Retinal pigment epithelial cell (primary cell): ENCODE results near the gene SYMPK.
A peak's percentile ranks its signal among the peaks of the same experiment; 100 is the strongest.

Experiments used
- DNase-seq: peaks from one replicate; pipeline ENCODE4 v3.0.0-alpha.2; 2010; ENCODE audit warnings: low read depth
- H3K4me3 ChIP-seq: 2 replicates; pipeline ENCODE4 v1.5.1; 2011; ENCODE audit warnings: mild to moderate bottlenecking, low read length, control low read depth, moderate library complexity
- TF ChIP-seq, protein P1 (sequence below): conservative IDR thresholded peaks from 2 replicates; pipeline ENCODE4 v1.5.1; 2011; ENCODE audit warnings: low read depth, low read length, control low read depth, inconsistent platforms

Gene SYMPK

DNA sequence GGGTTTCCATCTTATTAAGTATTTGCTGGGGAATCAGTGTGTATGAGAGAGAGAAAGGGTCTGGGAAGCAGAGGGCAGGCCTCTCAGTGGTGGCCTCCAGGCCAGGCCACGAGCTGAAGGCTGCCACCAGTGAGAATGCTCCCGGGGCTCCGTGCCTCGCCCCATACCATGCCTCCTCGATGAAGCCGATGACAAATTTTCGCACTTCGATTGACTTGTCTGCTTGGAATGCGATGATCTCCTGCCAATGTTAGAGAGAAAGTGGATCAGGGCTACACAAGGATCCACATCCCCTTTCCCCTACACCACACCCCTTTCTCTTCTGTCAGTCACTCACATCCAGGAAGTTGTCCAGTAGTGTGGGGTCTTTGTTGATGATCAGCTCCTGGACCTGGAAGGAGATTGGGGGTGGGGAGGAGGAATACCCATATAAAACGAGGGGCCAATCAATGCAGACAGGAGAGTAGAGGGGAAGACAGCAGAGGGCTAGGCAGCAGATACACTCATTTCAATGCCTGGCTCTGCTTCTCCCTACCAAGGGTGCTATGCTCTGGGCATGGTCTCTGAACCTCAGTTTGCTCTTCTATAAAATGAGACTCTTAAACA is 10.7 kb downstream of the SYMPK start:
- TF ChIP-seq, protein P1, sequence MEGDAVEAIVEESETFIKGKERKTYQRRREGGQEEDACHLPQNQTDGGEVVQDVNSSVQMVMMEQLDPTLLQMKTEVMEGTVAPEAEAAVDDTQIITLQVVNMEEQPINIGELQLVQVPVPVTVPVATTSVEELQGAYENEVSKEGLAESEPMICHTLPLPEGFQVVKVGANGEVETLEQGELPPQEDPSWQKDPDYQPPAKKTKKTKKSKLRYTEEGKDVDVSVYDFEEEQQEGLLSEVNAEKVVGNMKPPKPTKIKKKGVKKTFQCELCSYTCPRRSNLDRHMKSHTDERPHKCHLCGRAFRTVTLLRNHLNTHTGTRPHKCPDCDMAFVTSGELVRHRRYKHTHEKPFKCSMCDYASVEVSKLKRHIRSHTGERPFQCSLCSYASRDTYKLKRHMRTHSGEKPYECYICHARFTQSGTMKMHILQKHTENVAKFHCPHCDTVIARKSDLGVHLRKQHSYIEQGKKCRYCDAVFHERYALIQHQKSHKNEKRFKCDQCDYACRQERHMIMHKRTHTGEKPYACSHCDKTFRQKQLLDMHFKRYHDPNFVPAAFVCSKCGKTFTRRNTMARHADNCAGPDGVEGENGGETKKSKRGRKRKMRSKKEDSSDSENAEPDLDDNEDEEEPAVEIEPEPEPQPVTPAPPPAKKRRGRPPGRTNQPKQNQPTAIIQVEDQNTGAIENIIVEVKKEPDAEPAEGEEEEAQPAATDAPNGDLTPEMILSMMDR = no peak
- H3K4me3 ChIP-seq = no peak overlapping the region
- DNase-seq = no peak

DNA sequence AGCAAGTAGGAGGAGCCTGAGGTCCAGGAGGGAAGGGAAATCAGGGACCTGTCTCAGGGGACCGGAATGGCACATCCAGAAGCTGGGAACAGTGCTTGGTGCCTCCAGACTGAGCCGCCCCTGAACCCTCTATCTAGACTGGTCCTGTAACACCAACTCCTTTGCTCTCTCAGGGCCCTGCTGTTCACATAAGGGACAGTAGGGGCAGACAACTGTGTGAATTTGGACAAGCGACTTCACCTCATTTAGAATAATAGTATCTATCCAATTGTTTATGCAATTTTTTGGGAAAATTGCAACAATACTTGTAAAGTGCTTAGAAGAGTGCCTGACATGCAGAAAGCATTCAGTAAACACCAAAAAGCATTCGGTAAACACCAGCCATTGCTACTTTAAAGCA is 14.0 kb downstream of the SYMPK start:
- DNase-seq = no peak
- TF ChIP-seq, protein P1 = peak; percentile 44
- H3K4me3 ChIP-seq = no peak overlapping the region

DNA sequence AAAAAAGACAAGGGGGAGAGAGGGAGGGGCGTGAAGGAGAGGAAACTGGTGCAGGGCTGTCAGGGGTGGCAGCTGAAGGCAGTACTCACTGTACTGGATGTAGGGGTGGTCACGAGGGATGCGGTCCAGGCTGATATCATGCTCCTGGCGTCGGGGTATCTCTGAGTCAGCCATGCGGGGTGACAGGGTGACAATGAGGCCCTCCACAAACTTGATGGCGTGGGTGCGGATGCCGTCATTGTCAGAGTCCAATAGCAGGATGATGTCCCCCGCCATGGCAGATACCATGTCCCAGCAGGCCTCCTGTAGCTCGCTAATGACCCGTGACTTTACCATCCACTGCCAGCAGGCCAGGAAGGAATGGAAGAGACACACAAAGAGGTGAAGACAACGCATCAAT is 15.3 kb downstream of the SYMPK start:
- no peak overlapping the region for H3K4me3 ChIP-seq
- TF ChIP-seq, protein P1 = no peak
- no peak for DNase-seq

DNA sequence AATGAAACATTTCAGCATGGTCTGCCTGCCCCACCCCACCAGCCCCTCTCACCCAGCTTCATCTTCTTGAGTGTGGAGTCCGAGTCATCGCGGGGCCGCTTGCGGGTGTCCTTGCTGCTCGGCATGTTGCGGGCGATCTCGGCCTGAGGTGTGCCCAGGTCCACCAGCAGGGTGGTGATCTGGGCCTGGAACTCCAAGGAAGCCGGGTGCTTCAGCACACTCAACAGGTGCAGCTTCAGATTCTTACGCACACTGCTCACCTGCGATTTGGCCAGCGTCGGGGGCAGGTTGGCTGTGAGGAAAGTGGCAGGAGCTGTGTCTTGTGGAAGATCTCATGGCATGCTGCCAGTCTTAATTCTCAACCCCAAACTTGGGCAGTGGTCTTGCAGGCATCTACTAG is 20.7 kb downstream of the SYMPK start:
- TF ChIP-seq, protein P1 = no peak
- no peak overlapping the region for H3K4me3 ChIP-seq
- DNase-seq = no peak

DNA sequence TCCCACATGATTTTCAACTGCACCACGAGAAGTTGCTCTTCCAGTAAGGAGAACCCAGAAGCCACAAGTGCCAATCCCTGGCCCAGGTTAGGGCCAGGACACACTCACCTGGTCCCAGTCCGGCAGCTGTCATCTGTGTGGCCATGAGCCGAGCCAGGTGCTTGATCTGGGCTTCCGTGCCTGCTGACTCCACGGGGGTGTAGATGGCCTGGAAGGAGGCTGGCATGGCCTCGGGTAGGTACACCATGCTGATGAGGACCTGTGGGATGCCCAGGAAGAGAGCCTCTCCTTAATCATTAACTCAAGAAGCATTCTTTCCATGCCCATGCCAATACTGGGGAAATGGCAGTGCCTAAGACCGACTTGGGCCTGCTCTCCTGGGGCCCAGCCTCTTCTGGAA is 28.0 kb downstream of the SYMPK start:
- no peak for DNase-seq
- TF ChIP-seq, protein P1 = no peak

DNA sequence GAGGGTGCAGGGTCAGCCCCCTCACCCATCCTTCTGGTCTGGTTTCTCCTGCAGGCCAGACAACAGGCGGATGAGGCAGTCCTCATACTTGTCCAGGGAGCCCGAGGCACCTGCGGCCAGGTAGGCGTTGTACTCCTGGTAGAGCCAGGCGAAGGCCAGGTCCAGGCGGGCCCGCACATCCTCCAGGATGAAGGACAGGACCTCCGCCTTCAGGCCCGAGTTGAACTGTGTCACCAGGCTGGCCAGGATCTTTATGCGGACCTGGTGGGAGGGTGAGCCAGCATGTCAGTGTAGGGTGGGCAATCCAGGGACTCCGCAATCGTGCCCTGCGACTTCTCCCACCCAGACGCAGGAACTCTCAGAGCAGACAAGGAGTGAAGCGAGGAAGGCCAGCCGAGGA is 34.0 kb downstream of the SYMPK start:
- DNase-seq = no peak
- TF ChIP-seq, protein P1 = no peak

More for the DNA sequence above, 28.0 kb downstream of the SYMPK start:
- no peak overlapping the region for H3K4me3 ChIP-seq

DNA sequence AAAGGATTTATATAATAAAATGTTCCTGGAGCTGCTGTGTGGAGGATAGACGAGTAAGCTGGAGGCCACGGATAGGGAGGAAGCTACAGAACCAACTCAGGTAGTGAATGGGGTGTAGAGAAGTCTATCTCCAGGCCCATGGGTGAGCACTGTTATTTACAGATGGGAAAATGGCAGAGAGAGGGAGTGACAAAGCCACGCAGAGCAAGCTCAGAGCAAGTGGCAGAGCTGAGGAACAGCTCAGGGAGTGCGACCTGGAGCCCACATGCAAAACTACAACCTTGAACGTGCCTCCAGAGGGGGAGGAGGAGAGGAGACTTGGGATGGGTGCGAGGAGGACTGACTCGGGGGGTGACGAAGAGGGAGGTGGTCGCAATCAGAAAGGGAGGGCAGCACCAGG is 34.4 kb downstream of the SYMPK start:
- DNase-seq = no peak
- H3K4me3 ChIP-seq = no peak overlapping the region
- TF ChIP-seq, protein P1 = no peak

More for the DNA sequence above, 34.0 kb downstream of the SYMPK start:
- H3K4me3 ChIP-seq = no peak overlapping the region
